GM12874 (cell line): ENCODE results near the gene RBM44.

Experiments used
- CTCF ChIP-seq: IDR thresholded peaks from 2 replicates; pipeline ENCODE4 v1.5.1; 2011; ENCODE audit warnings: low read depth, mild to moderate bottlenecking, control low read depth, low read length, moderate library complexity; ENCODE audit not compliant: insufficient read depth

The RBM44 gene

GRCh38 chr2:237798236-237799059 is at the start of gene RBM44:
RBM44 (plus strand) TSS chr2:237798779; CDS start chr2:237813610, 14,831 bp downstream.
- no peak for TF ChIP-seq CTCF

GRCh38 chr2:237749002-237749401 is 49.6 kb upstream of the RBM44 start:
- TF ChIP-seq CTCF = no peak

GRCh38 chr2:237749961-237750360 is 48.6 kb upstream of the RBM44 start:
- no peak for TF ChIP-seq CTCF

GRCh38 chr2:237752761-237753165 is 45.8 kb upstream of the RBM44 start:
- TF ChIP-seq CTCF = no peak

- TF ChIP-seq CTCF = no peak
Observed at GRCh38 chr2:237754182-237754581, 44.4 kb upstream of the RBM44 start.

GRCh38 chr2:237754626-237755248 is 43.8 kb upstream of the RBM44 start:
- TF ChIP-seq CTCF = no peak

- no peak for TF ChIP-seq CTCF
Observed at GRCh38 chr2:237757616-237758015, 41.0 kb upstream of the RBM44 start.
